Immature natural killer cell (primary cell): Measurements from ENCODE around the gene AGPAT3. TPM values are rescaled to one million over a fixed set of nuclear protein-coding genes. Genes with fewer than 3 reads are reported as not detected.
A peak's percentile ranks its signal among the peaks of the same experiment; 100 is the strongest.

Experiments used
- DNase-seq, 3 donors: peaks; one replicate each; pipeline ENCODE4 v3.0.0; 2022; ENCODE audit warnings: mixed read lengths in 1 of 3
- H3K27ac Mint-ChIP-seq, 6 donors: one replicate each; pipeline ENCODE4 v1.8.0; 2020; ENCODE audit warnings: mixed read lengths in 6 of 6, mild to moderate bottlenecking in 5 of 6, inconsistent platforms in 4 of 6, moderate library complexity in 3 of 6
- H3K27me3 Mint-ChIP-seq, 3 donors: one replicate each; pipeline ENCODE4 v1.8.0; 2020 to 2021; ENCODE audit warnings: low read depth in 3 of 3, mild to moderate bottlenecking in 3 of 3, mixed read lengths in 3 of 3, moderate library complexity in 3 of 3, inconsistent platforms in 1 of 3
- H3K36me3 Mint-ChIP-seq, 3 donors: one replicate each; pipeline ENCODE4 v1.8.0; 2020; ENCODE audit warnings: mixed read lengths in 3 of 3, inconsistent platforms in 2 of 3, mild to moderate bottlenecking in 2 of 3
- H3K4me1 Mint-ChIP-seq, 2 donors: one replicate each; pipeline ENCODE4 v1.8.0; 2020; ENCODE audit warnings: inconsistent platforms in 2 of 2, mild to moderate bottlenecking in 2 of 2, mixed read lengths in 2 of 2, moderate library complexity in 1 of 2
- H3K4me3 Mint-ChIP-seq, 5 donors: one replicate each; pipeline ENCODE4 v1.8.0; 2020; ENCODE audit warnings: mild to moderate bottlenecking in 5 of 5, mixed read lengths in 5 of 5, inconsistent platforms in 3 of 5, moderate library complexity in 3 of 5
- H3K9me3 Mint-ChIP-seq, 6 donors: one replicate each; pipeline ENCODE4 v1.8.0; 2020; ENCODE audit warnings: mild to moderate bottlenecking in 6 of 6, mixed read lengths in 6 of 6, inconsistent platforms in 4 of 6, moderate library complexity in 3 of 6
- polyA plus RNA-seq, 3 donors: library from polyadenylated mRNA; unstranded; fragments of 300-500 nt; fragmentation: Illumina TruSeq; gene quantifications; one replicate each; pipeline ENCODE4 v1.2.3, GENCODE V29; 2021

Gene AGPAT3
- polyA plus RNA-seq, 3 donors from 2014 or later: 5.6 to 11.8 (median 9.5) TPM

DNA sequence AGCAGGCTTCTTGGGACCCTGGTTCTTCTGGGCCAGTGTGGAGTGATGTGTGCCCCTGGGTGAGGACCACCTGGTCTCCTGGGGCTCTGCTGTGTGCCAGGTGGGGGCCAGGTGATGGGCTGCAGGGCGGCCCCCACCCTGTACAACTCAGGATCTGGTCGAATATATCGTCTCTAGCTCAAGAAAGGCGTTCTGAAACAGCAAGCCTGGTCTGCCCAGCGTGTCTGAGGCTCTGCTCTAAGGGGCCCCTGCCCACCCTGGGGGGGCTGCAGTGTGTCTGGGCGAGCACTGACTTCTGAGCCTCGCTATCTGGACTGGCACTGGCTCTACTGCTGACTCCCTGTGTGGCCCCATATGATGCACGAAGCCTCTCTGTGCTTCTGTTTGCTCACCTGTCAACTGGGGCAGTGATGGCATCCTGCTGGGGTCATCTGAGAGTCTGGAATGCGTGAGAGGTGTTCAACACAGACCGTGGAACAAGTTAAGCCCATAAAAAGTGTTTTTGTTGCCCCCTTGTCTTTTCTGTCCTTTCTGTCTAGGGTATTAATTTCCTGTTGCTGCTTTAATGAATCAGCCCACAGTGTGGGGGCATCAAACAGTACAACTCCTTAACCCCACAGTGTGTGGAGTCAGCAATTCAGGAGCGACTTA lies 91.1 kb downstream of the AGPAT3 start:
- Mint-ChIP-seq H3K36me3 (peaks cover 2 to 16% (median 10%) of the 10 kb centered on the region in 3 donors), H3K27ac (no peak overlapping the region), H3K4me3 (no peak overlapping the region), H3K27me3 (peaks cover 3 to 11% (median 6%) of the 10 kb centered on the region in 3 donors), H3K9me3 (peaks cover 0 to 1% (median 0%) of the 10 kb centered on the region in 6 donors), H3K4me1 (peaks cover 0 to 1% of the 10 kb centered on the region in 2 donors)
- DNase-seq: no peak

DNA sequence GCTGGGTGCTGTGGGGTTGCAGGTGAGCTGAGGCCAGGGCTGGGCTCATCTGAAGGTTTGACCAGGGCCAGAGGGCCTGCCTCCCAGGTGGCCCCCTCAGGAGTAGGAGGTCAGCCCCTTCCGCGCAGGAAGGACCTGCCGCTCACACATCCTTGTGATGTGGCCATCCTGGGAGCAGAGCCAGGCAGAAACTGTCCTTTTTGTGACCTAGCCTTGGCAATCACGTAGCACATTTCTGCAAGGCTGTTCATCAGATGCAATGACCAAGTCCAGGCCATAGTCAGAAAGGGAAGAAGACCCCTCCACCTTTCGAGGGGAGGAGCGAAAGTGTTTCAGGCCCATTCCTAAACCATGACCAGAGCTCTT lies 91.6 kb downstream of the AGPAT3 start:
- Mint-ChIP-seq H3K9me3 (peaks cover 0 to 1% (median 0%) of the 10 kb centered on the region in 6 donors), H3K4me3 (no peak overlapping the region), H3K4me1 (peaks cover 0 to 1% of the 10 kb centered on the region in 2 donors), H3K27me3 (peaks cover 3 to 12% (median 6%) of the 10 kb centered on the region in 3 donors), H3K27ac (no peak overlapping the region), H3K36me3 (peaks cover 7 to 21% (median 14%) of the 10 kb centered on the region in 3 donors)
- no peak for DNase-seq

DNA sequence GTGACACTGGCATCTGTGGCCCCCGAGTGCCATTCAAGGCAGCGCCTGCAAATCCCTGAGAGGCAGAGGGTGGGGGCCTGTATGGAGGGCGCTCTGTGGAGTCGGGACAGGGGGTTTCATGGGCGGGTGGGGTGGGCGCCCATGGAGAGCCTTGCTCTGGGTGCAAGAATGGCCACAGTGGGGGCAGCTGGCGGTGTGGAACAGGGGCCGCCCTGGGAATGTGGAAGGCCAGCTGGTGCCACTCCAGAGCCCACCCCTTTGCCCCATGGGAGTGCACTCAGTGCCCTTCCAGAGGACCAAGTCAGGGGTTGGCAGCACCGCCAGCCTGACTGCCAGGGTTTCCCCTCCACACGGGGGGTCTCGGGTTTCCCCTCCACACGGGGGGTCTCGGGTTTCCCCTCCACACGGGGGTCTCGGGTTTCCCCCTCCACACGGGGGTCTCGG lies 92.1 kb downstream of the AGPAT3 start:
- H3K9me3 Mint-ChIP-seq: peaks cover 0 to 1% (median 0%) of the 10 kb centered on the region in 6 donors
- no peak overlapping the region for H3K4me3 Mint-ChIP-seq
- H3K4me1 Mint-ChIP-seq: peaks cover 0 to 1% of the 10 kb centered on the region in 2 donors
- no peak for DNase-seq
- H3K36me3 Mint-ChIP-seq: peaks cover 8 to 21% (median 14%) of the 10 kb centered on the region in 3 donors
- H3K27ac Mint-ChIP-seq: no peak overlapping the region
- H3K27me3 Mint-ChIP-seq: peaks cover 3 to 12% (median 6%) of the 10 kb centered on the region in 3 donors

DNA sequence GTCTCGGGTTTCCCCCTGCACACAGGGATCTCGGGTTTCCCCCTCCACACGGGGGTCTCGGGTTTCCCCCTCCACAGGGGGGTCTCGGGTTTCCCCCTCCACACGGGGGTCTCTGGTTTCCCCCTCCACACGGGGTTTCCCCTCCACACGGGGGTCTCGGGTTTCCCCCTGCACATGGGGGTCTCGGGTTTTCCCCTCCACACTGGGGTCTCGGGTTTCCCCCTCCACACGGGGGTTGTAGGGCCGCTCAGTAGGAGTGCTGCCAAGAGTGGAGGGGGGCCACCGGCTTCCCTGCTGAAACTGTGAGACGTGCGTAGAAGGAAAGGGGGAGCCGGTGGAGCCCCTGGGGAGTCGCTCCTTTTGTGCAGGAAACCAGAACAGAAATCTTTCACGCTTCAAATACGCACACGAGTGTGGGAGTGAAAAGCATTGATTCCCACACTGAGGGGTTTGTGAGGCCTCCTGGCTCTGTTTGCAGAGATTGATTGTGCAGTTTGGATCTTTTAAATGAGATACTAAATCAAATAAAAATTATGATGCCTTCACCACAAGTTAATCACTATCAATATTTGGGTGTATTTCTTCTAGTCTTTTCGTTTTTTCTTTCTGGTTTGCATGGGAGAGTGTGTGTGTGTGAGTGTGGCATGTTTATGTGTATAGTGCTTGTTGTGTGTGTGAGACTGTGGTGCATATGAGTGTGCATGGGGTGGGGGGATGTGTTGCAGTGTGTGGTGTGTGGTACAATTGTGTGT lies 92.8 kb downstream of the AGPAT3 start:
- peaks cover 0 to 1% (median 0%) of the 10 kb centered on the region in 6 donors for H3K9me3 Mint-ChIP-seq
- H3K4me3 Mint-ChIP-seq: no peak overlapping the region
- H3K36me3 Mint-ChIP-seq: peaks cover 8 to 22% (median 14%) of the 10 kb centered on the region in 3 donors
- peaks cover 0 to 1% of the 10 kb centered on the region in 2 donors for H3K4me1 Mint-ChIP-seq
- DNase-seq: no peak
- H3K27me3 Mint-ChIP-seq: peaks cover 3 to 12% (median 6%) of the 10 kb centered on the region in 3 donors
- no peak overlapping the region for H3K27ac Mint-ChIP-seq

DNA sequence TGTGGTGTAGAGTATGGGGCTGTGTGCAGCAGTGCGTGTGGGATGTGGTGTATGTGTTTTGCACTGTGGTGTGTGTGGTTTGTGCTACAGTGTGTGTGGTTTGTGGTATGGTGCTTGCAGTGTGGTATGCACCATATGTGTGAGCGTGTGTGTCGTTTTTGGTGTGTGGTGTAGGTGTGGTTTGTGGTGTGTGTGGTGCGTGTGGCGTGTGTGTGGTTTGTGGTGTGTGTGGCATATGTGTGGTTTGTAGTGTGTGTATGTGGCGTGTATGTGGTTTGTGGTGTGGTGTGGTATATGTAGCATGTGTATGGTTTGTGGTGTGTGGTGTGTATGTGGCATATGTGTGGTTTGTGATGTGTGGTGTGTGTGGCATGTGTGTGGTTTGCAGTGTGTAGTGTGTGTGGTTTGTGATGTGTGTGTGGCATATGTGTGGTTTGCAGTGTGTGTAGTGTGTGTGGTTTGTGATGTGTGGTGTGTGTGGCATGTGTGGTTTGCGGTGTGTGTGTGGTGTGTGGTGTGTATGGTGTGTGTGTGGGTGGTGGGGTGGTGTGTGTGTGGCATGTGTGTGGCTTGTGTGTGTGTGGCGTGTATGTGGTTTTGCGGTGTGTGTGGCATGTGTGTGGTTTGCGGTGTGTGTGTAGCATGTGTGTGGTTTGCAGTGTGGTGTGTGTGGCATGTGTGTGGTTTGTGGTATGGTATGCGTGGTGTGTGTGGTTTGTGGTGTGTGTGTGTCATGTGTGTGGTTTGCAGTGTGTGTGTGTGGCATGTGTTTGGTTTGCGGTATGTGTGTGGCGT lies 93.5 kb downstream of the AGPAT3 start:
- peaks cover 3 to 12% (median 6%) of the 10 kb centered on the region in 3 donors for H3K27me3 Mint-ChIP-seq
- H3K4me3 Mint-ChIP-seq: no peak overlapping the region
- H3K36me3 Mint-ChIP-seq: peaks cover 13 to 26% (median 14%) of the 10 kb centered on the region in 3 donors
- H3K9me3 Mint-ChIP-seq: peaks cover 0 to 1% (median 0%) of the 10 kb centered on the region in 6 donors
- H3K27ac Mint-ChIP-seq: no peak overlapping the region
- peaks cover 0 to 4% of the 10 kb centered on the region in 2 donors for H3K4me1 Mint-ChIP-seq
- peak; percentile 18 to 33 (median 26) for DNase-seq

DNA sequence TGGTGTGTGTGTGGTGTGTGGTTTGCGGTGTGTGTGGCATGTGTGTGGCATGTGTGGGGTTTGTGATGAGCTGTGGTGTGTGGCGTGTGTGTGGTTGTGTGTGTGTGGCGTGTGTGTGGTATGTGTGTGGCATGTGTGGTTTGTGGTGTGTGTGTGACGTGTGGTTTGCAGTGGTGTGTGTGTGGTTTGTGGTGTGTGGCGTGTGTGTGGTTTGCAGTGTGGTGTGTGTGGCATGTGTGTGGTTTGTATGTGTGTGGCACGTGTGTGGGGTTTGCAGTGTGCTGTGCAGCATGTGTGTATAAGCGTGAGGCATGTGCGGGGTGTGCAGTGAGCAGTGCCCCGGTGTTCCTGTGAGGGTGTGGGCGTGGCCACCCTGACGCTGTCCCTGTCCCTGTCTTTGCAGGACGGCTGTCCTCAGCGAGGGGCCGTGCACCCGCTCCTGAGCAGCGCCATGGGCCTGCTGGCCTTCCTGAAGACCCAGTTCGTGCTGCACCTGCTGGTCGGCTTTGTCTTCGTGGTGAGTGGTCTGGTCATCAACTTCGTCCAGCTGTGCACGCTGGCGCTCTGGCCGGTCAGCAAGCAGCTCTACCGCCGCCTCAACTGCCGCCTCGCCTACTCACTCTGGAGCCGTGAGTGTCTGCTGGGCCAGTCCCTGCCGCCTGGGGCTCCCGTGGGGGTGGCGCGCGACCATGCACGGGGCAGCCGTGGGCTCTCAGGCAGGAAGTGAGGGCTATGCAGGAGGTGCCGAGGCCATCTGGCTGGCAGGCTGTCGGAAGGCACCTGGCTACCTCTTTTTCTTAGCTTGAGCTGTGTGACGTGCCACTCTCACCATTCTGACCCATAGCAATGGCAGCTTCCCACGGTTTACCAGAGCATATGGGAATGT lies 94.5 kb downstream of the AGPAT3 start:
- no peak overlapping the region for H3K4me3 Mint-ChIP-seq
- H3K27me3 Mint-ChIP-seq: peaks cover 1 to 12% (median 3%) of the 10 kb centered on the region in 3 donors
- peak overlapping the region in 1 of 6 donors; percentile 20 for H3K27ac Mint-ChIP-seq
- DNase-seq: peak; percentile 11 to 24 (median 20)
- peaks cover 0 to 4% of the 10 kb centered on the region in 2 donors for H3K4me1 Mint-ChIP-seq
- peaks cover 14 to 26% (median 17%) of the 10 kb centered on the region in 3 donors for H3K36me3 Mint-ChIP-seq
- peaks cover 0 to 1% (median 0%) of the 10 kb centered on the region in 6 donors for H3K9me3 Mint-ChIP-seq

DNA sequence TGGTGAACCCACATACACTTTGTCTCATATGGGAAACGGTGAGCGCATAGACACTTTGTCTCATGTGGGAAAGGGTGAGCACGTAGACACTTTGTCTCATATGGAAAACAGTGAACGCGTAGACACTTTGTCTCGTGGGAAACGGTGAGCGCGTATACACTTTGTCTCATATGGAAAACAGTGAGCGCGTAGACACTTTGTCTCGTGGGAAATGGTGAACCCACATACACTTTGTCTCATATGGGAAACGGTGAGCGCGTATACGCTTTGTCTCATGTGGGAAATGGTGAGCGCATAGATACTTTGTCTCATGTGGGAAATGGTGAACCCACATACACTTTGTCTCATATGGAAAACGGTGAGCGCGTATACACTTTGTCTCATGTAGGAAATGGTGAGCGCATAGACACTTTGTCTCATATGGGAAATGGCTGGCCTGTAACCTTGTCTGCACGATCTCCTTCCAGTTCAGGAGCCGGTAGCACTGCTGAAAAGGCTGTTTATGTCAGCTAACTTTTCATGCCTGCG lies 96.4 kb downstream of the AGPAT3 start:
- H3K27me3 Mint-ChIP-seq: peaks cover 1 to 8% (median 3%) of the 10 kb centered on the region in 3 donors
- peaks cover 0 to 1% (median 0%) of the 10 kb centered on the region in 6 donors for H3K9me3 Mint-ChIP-seq

DNA sequence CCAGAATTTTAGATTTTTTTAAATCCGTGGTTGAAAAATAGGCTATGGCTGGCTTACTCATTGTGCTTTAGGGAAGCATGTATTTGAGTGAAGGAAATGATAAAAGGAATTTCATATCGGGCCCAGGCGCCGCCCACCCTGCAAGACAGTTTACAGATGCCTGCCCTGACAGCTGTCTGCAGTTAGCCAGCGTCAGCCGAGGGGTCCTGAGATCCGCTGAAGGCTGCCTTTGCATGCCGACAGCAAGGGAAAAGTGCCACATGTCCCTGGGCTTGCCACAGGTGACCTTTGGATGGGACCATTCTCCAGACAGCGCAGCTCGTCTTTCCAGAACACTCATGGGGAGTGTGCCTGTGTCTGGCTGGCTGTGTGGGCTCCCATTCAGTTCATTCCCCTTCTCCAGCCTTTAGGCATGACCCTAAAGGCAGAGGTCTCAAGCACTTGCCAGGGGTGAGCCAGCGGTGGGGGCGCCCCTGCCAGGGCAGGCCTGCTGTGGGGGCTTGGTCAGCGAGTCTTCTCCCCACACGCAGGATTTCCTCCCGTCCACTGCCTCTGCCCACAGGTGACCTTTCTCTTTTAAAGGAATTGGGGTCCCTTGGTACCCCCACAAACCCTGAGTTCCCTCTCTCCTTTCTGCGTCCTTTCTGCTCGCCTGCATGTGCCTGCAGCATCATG lies 101.0 kb downstream of the AGPAT3 start:
- Mint-ChIP-seq H3K9me3 (no peaks in the 10 kb centered on the region), H3K27ac (no peak overlapping the region), H3K27me3 (peaks cover 0 to 2% (median 1%) of the 10 kb centered on the region in 3 donors), H3K4me1 (peaks cover 0 to 7% of the 10 kb centered on the region in 2 donors), H3K36me3 (peaks cover 5 to 24% (median 22%) of the 10 kb centered on the region in 3 donors), H3K4me3 (no peak overlapping the region)
- no peak for DNase-seq

More for the DNA sequence above, 96.4 kb downstream of the AGPAT3 start:
- no peak overlapping the region for H3K27ac Mint-ChIP-seq
- peaks cover 14 to 23% (median 17%) of the 10 kb centered on the region in 3 donors for H3K36me3 Mint-ChIP-seq
- H3K4me3 Mint-ChIP-seq: no peak overlapping the region
- H3K4me1 Mint-ChIP-seq: peaks cover 0 to 4% of the 10 kb centered on the region in 2 donors
- no peak for DNase-seq

DNA sequence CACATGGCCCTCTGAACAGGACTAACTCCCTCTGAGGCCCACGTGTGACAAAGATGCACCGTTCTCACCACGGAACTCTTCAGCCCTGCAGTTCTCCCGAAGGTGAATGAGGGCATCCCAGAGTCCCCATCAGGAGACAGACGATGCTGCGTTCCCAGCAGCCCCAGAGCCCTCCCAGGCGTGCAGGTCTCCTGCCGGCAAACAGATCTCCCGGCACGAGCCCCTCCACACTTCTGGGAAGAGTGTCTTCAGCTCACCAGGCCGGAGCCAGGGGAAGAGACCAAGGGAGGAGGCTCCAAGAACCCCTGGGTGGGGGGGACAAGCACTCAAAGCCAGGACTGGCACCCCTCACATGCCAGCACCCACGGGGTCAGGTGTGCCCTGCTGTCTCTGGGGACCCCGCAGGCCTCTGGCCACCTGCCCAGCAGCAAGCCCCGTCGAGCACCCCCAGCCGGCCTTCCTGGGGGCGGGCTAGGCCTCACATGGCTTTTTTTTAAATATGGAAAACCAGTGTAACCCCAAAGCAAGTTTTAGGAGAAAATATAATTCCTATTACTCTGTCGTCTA lies 102.0 kb downstream of the AGPAT3 start:
- no peak for DNase-seq
- peaks cover 0 to 7% of the 10 kb centered on the region in 2 donors for H3K4me1 Mint-ChIP-seq
- H3K36me3 Mint-ChIP-seq: peaks cover 0 to 17% (median 16%) of the 10 kb centered on the region in 3 donors
- no peak overlapping the region for H3K27ac Mint-ChIP-seq
- no peak overlapping the region for H3K4me3 Mint-ChIP-seq
- H3K9me3 Mint-ChIP-seq: no peaks in the 10 kb centered on the region
- H3K27me3 Mint-ChIP-seq: peaks cover 0 to 2% (median 0%) of the 10 kb centered on the region in 3 donors

DNA sequence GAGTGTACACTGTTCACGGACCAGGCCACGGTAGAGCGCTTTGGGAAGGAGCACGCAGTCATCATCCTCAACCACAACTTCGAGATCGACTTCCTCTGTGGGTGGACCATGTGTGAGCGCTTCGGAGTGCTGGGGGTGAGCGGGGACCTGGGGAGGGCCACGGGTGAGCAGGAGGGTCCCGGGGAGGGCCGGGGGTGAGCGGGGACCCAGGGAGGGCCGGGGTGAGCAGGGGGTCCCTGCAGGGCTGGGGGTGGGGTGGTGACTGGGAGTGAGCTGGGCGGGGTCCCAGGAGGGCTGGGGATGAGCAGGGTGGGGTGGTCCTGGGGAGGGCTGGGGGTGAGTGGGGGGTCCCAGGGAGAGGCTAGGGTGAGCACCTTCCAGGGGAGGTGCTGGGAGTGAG lies 103.0 kb downstream of the AGPAT3 start:
- no peaks in the 10 kb centered on the region for H3K9me3 Mint-ChIP-seq
- DNase-seq: no peak
- H3K27me3 Mint-ChIP-seq: peaks cover 0 to 2% (median 0%) of the 10 kb centered on the region in 3 donors
- no peak overlapping the region for H3K4me3 Mint-ChIP-seq
- peaks cover 0 to 5% of the 10 kb centered on the region in 2 donors for H3K4me1 Mint-ChIP-seq
- H3K27ac Mint-ChIP-seq: no peak overlapping the region
- peaks cover 0 to 15% (median 14%) of the 10 kb centered on the region in 3 donors for H3K36me3 Mint-ChIP-seq

DNA sequence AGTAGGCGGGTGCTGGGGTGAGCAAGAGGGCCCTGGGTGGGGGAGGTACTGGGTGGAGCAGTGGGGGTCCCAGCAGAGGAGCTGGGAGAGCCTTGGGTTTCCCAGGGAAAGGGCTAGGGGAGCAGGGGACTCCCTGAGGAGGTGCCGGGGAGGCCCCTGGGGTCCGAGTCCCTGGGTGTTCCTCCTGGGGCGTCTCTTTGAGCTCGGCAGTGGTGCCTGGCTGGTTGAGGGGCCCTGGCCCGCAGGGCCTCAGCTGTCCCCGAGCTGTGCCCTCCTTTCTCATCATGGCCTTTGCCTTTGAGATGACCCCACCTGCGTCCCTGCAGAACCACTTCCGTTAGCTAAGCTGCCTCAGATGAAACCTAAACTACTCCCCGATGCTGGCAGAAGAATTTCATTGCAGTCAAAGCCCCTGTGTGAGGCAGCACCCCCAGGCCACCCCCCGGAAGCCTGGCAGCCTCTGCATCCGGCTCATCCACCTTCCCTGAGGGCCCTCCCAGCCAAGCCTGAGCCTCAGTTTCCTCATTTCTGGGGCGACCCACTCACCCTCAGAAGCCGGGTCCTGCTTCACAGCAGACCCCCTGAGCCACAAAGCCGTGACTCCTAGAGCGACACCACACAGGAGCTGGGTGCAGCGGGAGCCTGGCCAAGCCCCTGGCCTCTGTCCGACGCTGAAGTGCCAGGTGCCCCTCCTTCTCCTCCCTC lies 103.5 kb downstream of the AGPAT3 start:
- Mint-ChIP-seq H3K4me1 (peaks cover 0 to 4% of the 10 kb centered on the region in 2 donors), H3K36me3 (peaks cover 0 to 12% (median 11%) of the 10 kb centered on the region in 3 donors), H3K27ac (no peak overlapping the region), H3K4me3 (no peak overlapping the region), H3K27me3 (peaks cover 0 to 2% (median 0%) of the 10 kb centered on the region in 3 donors), H3K9me3 (no peaks in the 10 kb centered on the region)
- DNase-seq: no peak
